Fibroblast of lung (primary cell): ENCODE data around the gene HOXB7. TPM values are rescaled to one million over a fixed set of nuclear protein-coding genes. Genes with fewer than 3 reads are reported as not detected.

ENCODE experiments used
- DNase-seq, 2 donors: peaks; one replicate each; pipeline versions ENCODE4 v3.0.0 to v3.0.0-alpha.2; 2010; ENCODE audit warnings: low read depth in 2 of 2
- H2AFZ ChIP-seq: 2 replicates; pipeline ENCODE4 v1.5.1; 2012; ENCODE audit warnings: low read length, control low read depth, inconsistent platforms
- H3K27ac ChIP-seq: 2 replicates; pipeline ENCODE4 v1.5.1; 2011; ENCODE audit warnings: low read length, control low read depth; ENCODE audit not compliant: insufficient read depth
- H3K27me3 ChIP-seq: 2 replicates; pipeline ENCODE4 v1.5.1; 2011; ENCODE audit warnings: mild to moderate bottlenecking, low read length; ENCODE audit not compliant: control insufficient read depth, insufficient read depth
- H3K36me3 ChIP-seq: 2 replicates; pipeline ENCODE4 v1.5.1; 2011; ENCODE audit warnings: low read length; ENCODE audit not compliant: control insufficient read depth, insufficient read depth
- H3K4me1 ChIP-seq: 2 replicates; pipeline ENCODE4 v1.5.1; 2011; ENCODE audit warnings: low read length; ENCODE audit not compliant: control insufficient read depth, insufficient read depth; ENCODE audit errors: extremely low read depth
- H3K4me2 ChIP-seq: 2 replicates; pipeline ENCODE4 v1.5.1; 2011; ENCODE audit warnings: low read length, control low read depth; ENCODE audit not compliant: insufficient read depth; ENCODE audit errors: extremely low read depth
- H3K4me3 ChIP-seq, 4 experiments: fragments of 200-600 bp in 1 of 4; sonication (generic) in 1 of 4; replicated peaks in 1 of 4; 2 replicates each; pipeline ENCODE4 v1.5.1; 2011 to 2016; ENCODE audit warnings: low read length in 4 of 4, low read depth in 3 of 4, mild to moderate bottlenecking in 3 of 4, control low read depth in 2 of 4, inconsistent platforms in 1 of 4, mixed read lengths in 1 of 4; ENCODE audit not compliant: insufficient read depth in 1 of 4; ENCODE audit errors: control extremely low read depth in 1 of 4
- H3K79me2 ChIP-seq: 2 replicates; pipeline ENCODE4 v1.5.1; 2012; ENCODE audit warnings: mild to moderate bottlenecking, low read length, inconsistent platforms; ENCODE audit not compliant: control insufficient read depth, insufficient read depth
- H3K9ac ChIP-seq: 2 replicates; pipeline ENCODE4 v1.5.1; 2011; ENCODE audit warnings: mild to moderate bottlenecking, low read length, control low read depth; ENCODE audit not compliant: insufficient read depth
- H3K9me3 ChIP-seq: 2 replicates; pipeline ENCODE4 v1.5.1; 2012; ENCODE audit warnings: low read depth, low read length; ENCODE audit not compliant: control insufficient read depth, insufficient read depth
- H4K20me1 ChIP-seq: 2 replicates; pipeline ENCODE4 v1.5.1; 2011; ENCODE audit warnings: low read length; ENCODE audit not compliant: control insufficient read depth, insufficient read depth; ENCODE audit errors: extremely low read depth
- CTCF ChIP-seq, 2 donors: IDR thresholded peaks in 1 of 2; conservative IDR thresholded peaks in 1 of 2; 1 replicate in 1 of 2; 2 replicates in 1 of 2; pipeline ENCODE4 v1.5.1; 2011 to 2012; ENCODE audit warnings: low read length in 2 of 2, control low read depth in 1 of 2, inconsistent platforms in 1 of 2, low read depth in 1 of 2, mild to moderate bottlenecking in 1 of 2
- EZH2 ChIP-seq: IDR thresholded peaks from 2 replicates; pipeline ENCODE4 v1.5.1; 2012; ENCODE audit warnings: low read length, control low read depth, mild to moderate bottlenecking; ENCODE audit errors: missing control alignments
- polyA plus RNA-seq, 2 donors: library from polyadenylated mRNA; depleted of rRNA in 1 of 2; stranded (reverse) in 1 of 2; unstranded in 1 of 2; fragments of >200 nt; gene quantifications; 2 replicates each; pipeline ENCODE4 v1.2.1, GENCODE V29; 2011 to 2012; ENCODE audit warnings: missing spikeins in 1 of 2
- total RNA-seq: library from RNA; depleted of rRNA; stranded (reverse); fragments of >200 nt; gene quantifications from 2 replicates; pipeline ENCODE4 v1.2.1, GENCODE V29; 2014

HOXB7 gene
- total and polyA plus RNA-seq, 2 donors (not counting 1 experiment from before 2014, with no cell fraction given): 7.4 to 12.7 TPM

GRCh38 chr17:48597778-48598631 lies 12.8 kb downstream of the HOXB7 start:
- Histone ChIP-seq H3K9me3 (no peaks in the 10 kb centered on the region), H2AFZ (no peak overlapping the region), H4K20me1 (no peaks in the 10 kb centered on the region), H3K79me2 (peaks cover 95% of the 10 kb centered on the region), H3K4me2 (peak overlapping the region; percentile 95), H3K9ac (peak overlapping the region; percentile 83), H3K27me3 (no peaks in the 10 kb centered on the region), H3K4me1 (peaks cover 4% of the 10 kb centered on the region), H3K36me3 (peaks cover 3% of the 10 kb centered on the region), H3K4me3 (peak overlapping the region; percentile 83 to 93 (median 88)), H3K27ac (peak overlapping the region; percentile 92)
- peak; percentile 46 to 96 for DNase-seq
- TF ChIP-seq CTCF (conservative IDR thresholded peaks at IDR 0.05 in 1 of 2, IDR thresholded peaks at IDR 0.05 in 1 of 2; ENCODE audit: low read depth in 1 of 2, low read length in 2 of 2) (no peak), EZH2 (no peak)

GRCh38 chr17:48597528-48597777 lies 13.4 kb downstream of the HOXB7 start:
- peak overlapping the region; percentile 95 for H3K4me2 ChIP-seq
- peaks cover 96% of the 10 kb centered on the region for H3K79me2 ChIP-seq
- H3K4me1 ChIP-seq: peaks cover 4% of the 10 kb centered on the region
- H4K20me1 ChIP-seq: no peaks in the 10 kb centered on the region
- H2AFZ ChIP-seq: no peak overlapping the region
- H3K4me3 ChIP-seq: peak overlapping the region; percentile 83 to 93 (median 88)
- DNase-seq: no peak
- no peaks in the 10 kb centered on the region for H3K9me3 ChIP-seq
- H3K27ac ChIP-seq: peak overlapping the region; percentile 92
- H3K9ac ChIP-seq: peak overlapping the region; percentile 83
- H3K36me3 ChIP-seq: peaks cover 3% of the 10 kb centered on the region
- no peaks in the 10 kb centered on the region for H3K27me3 ChIP-seq
- TF ChIP-seq CTCF (conservative IDR thresholded peaks at IDR 0.05 in 1 of 2, IDR thresholded peaks at IDR 0.05 in 1 of 2; ENCODE audit: low read depth in 1 of 2, low read length in 2 of 2): no peak
- TF ChIP-seq EZH2: no peak

GRCh38 chr17:48596735-48597527 lies 13.9 kb downstream of the HOXB7 start:
- Histone ChIP-seq H4K20me1 (no peaks in the 10 kb centered on the region), H2AFZ (no peak overlapping the region), H3K36me3 (peaks cover 3% of the 10 kb centered on the region), H3K4me1 (peaks cover 4% of the 10 kb centered on the region), H3K4me2 (peak overlapping the region; percentile 95), H3K9ac (peak overlapping the region; percentile 83), H3K79me2 (peaks cover 97% of the 10 kb centered on the region), H3K27ac (peak overlapping the region; percentile 92), H3K4me3 (peak overlapping the region; percentile 83 to 93 (median 88)), H3K27me3 (no peaks in the 10 kb centered on the region), H3K9me3 (no peaks in the 10 kb centered on the region)
- no peak for TF ChIP-seq CTCF (conservative IDR thresholded peaks at IDR 0.05 in 1 of 2, IDR thresholded peaks at IDR 0.05 in 1 of 2; ENCODE audit: low read depth in 1 of 2, low read length in 2 of 2)
- peak in 1 of 2 donors; percentile 83 for DNase-seq
